HG02678 (cell line): ENCODE measurements around the gene DISC1.
"Not testable (repeated sequence)": the region's sequence is repeated elsewhere in the genome, so short reads cannot be mapped to it uniquely, and the experiment has no call there.

ENCODE experiments used
- ATAC-seq: cut with Tn5 transposase; IDR thresholded peaks from one replicate; pipeline ENCODE4 v1.9.1; 2021; ENCODE audit warnings: mild to moderate bottlenecking, moderate library complexity; ENCODE audit not compliant: unreplicated experiment

Gene DISC1

GRCh38 chr1:231763456-231763855 is 136.9 kb downstream of the DISC1 start:
- no peak for ATAC-seq

GRCh38 chr1:231765825-231766224 is 139.2 kb downstream of the DISC1 start:
- ATAC-seq = not testable (repeated sequence)

GRCh38 chr1:231767471-231767870 is 140.9 kb downstream of the DISC1 start:
- no peak for ATAC-seq

- ATAC-seq = no peak
Observed at GRCh38 chr1:231768416-231768815, 141.8 kb downstream of the DISC1 start.

- ATAC-seq = no peak
Observed at GRCh38 chr1:231770506-231771175, 144.1 kb downstream of the DISC1 start.

GRCh38 chr1:231774719-231775335 is 148.2 kb downstream of the DISC1 start:
- ATAC-seq = no peak

GRCh38 chr1:231776010-231776756 is 149.6 kb downstream of the DISC1 start:
- ATAC-seq = no peak

GRCh38 chr1:231776757-231777062 is 150.1 kb downstream of the DISC1 start:
- ATAC-seq = no peak

GRCh38 chr1:231778009-231778719 is 151.6 kb downstream of the DISC1 start:
- ATAC-seq = no peak

GRCh38 chr1:231779081-231779480 is 152.5 kb downstream of the DISC1 start:
- no peak for ATAC-seq

GRCh38 chr1:231781892-231782291 is 155.3 kb downstream of the DISC1 start:
- no peak for ATAC-seq

GRCh38 chr1:231785073-231785472 is 158.5 kb downstream of the DISC1 start:
- not testable (repeated sequence) for ATAC-seq

- ATAC-seq = no peak
Observed at GRCh38 chr1:231786126-231786525, 159.5 kb downstream of the DISC1 start.

GRCh38 chr1:231792634-231793033 is 166.0 kb downstream of the DISC1 start:
- ATAC-seq = no peak

GRCh38 chr1:231793893-231794292 is 167.3 kb downstream of the DISC1 start:
- ATAC-seq = no peak

GRCh38 chr1:231796141-231796540 is 169.6 kb downstream of the DISC1 start:
- ATAC-seq = no peak

- no peak for ATAC-seq
Observed at GRCh38 chr1:231799363-231799986, 172.9 kb downstream of the DISC1 start.

GRCh38 chr1:231800108-231800507 is 173.5 kb downstream of the DISC1 start:
- no peak for ATAC-seq

GRCh38 chr1:231801042-231801585 is 174.5 kb downstream of the DISC1 start:
- no peak for ATAC-seq

GRCh38 chr1:231803353-231803752 is 176.8 kb downstream of the DISC1 start:
- no peak for ATAC-seq
